ENCODE results near the gene GSTM3. TPM values are rescaled to one million over a fixed set of nuclear protein-coding genes. Genes with fewer than 3 reads are reported as not detected.

GSTM3 gene
- total and polyA plus RNA-seq, 2 experiments from 2014 or later, result 30.0 to 75.2 TPM

GRCh38 chr1:109771712-109772657, 31.1 kb upstream of the GSTM3 start:
- Histone ChIP-seq H3K79me2 (ENCODE audit: insufficient read depth) (no peaks in the 10 kb centered on the region), H2AFZ (no peak overlapping the region), H3K4me3 (no peak overlapping the region), H3K4me2 (ENCODE audit: unreplicated experiment) (no peak overlapping the region), H3K9ac (no peak overlapping the region), H4K20me1 (ENCODE audit: insufficient read depth) (no peaks in the 10 kb centered on the region), H3K36me3 (ENCODE audit: low read depth) (no peaks in the 10 kb centered on the region), H3K27ac (no peak overlapping the region), H3K9me2 (ENCODE audit: insufficient read depth) (no peaks in the 10 kb centered on the region), H3K4me1 (ENCODE audit: insufficient read depth) (0 out of 2 replicates have a peak, but pooled peaks cover 9% of the 10 kb centered on the region), H3K9me3 (ENCODE audit: low read depth) (no peaks in the 10 kb centered on the region), H3F3A (ENCODE audit: insufficient read depth) (no peaks in the 10 kb centered on the region; the same call in 1 of the 2 replicates), H3K27me3 (replicated peaks; ENCODE audit: insufficient read depth) (no peaks in the 10 kb centered on the region)
- WGBS, 2 experiments (ENCODE audit: low coverage in 1 of 2, low lambda C conversion rate in 2 of 2, missing lambda C conversion rate in 2 of 2), result 83 to 84% methylated on average over 10 of the region's 10 CpGs
- no peak for DNase-seq
- no peak for TF ChIP-seq EZH2 (IDR thresholded peaks at IDR 0.05; ENCODE audit: insufficient read depth, poor library complexity, severe bottlenecking)
- no peak for TF ChIP-seq EZH2phosphoT487 (IDR thresholded peaks at IDR 0.05; ENCODE audit: insufficient read depth, low read depth)
- in situ Hi-C loops (cut with MboI), result loop anchor here (5.0 kb wide), 2 partner anchors 215 to 225 kb away; partner anchors contain the start of gene GNAI3

DNA sequence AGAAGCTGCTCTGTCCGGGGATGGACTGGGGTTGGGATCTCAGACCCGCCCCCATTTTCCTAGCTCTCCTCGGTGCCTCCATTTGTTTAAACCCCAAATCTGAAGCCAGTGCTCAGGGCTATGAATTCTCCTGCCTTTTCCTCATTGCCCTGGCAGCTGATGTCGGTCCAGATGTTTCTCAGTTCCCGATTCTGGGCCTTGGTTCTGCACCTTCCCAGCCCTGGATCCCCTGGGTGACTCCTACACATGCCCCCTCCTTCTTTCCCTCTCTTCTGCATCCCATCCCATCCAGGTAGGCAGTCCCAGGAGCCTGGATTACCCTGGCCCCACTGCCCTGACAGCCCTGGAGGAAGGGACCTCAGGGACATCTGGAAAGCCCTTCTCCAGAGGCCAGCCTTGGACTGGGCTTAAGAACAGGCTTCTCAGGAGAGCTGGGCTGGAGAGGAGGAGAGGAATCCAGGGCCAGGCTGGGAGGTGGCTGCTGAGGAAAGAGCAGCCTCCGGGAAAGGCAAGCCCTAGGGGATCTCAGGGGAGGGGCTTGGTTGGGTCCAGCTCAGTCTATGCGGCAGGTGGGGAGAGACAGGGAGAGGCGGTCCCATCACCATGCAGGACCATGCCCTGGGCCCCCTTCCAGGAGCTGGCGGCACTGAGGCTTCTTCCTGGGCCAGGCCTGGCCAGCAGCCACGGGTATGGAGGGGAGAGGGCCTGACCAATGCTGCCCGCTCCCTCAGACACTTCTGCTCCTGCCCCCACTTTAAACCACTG, 29.7 kb upstream of the GSTM3 start:
- Histone ChIP-seq H3K9me2 (ENCODE audit: insufficient read depth) (no peaks in the 10 kb centered on the region), H3K36me3 (ENCODE audit: low read depth) (no peaks in the 10 kb centered on the region), H3K9ac (no peak overlapping the region), H4K20me1 (ENCODE audit: insufficient read depth) (no peaks in the 10 kb centered on the region), H3K4me2 (ENCODE audit: unreplicated experiment) (no peak overlapping the region), H3K9me3 (ENCODE audit: low read depth) (no peaks in the 10 kb centered on the region), H3K79me2 (ENCODE audit: insufficient read depth) (no peaks in the 10 kb centered on the region), H3K27me3 (replicated peaks; ENCODE audit: insufficient read depth) (no peaks in the 10 kb centered on the region; the same call in 1 of the 2 replicates), H3F3A (ENCODE audit: insufficient read depth) (no peaks in the 10 kb centered on the region; the same call in 1 of the 2 replicates), H2AFZ (no peak overlapping the region), H3K4me3 (no peak overlapping the region), H3K27ac (no peak overlapping the region), H3K4me1 (ENCODE audit: insufficient read depth) (0 out of 2 replicates have a peak, but pooled peaks cover 7% of the 10 kb centered on the region)
- TF ChIP-seq EZH2 (IDR thresholded peaks at IDR 0.05; ENCODE audit: insufficient read depth, poor library complexity, severe bottlenecking) (no peak), EZH2phosphoT487 (IDR thresholded peaks at IDR 0.05; ENCODE audit: insufficient read depth, low read depth) (no peak)
- DNase-seq, result no peak
- in situ Hi-C loops (cut with MboI), result loop anchor here (5.0 kb wide), 2 partner anchors 217 to 223 kb away; partner anchors contain the start of gene GNAI3
- 67 to 69% methylated on average over 11 of the region's 11 CpGs for WGBS, 2 experiments (ENCODE audit: low coverage in 1 of 2, low lambda C conversion rate in 2 of 2, missing lambda C conversion rate in 2 of 2)

DNA sequence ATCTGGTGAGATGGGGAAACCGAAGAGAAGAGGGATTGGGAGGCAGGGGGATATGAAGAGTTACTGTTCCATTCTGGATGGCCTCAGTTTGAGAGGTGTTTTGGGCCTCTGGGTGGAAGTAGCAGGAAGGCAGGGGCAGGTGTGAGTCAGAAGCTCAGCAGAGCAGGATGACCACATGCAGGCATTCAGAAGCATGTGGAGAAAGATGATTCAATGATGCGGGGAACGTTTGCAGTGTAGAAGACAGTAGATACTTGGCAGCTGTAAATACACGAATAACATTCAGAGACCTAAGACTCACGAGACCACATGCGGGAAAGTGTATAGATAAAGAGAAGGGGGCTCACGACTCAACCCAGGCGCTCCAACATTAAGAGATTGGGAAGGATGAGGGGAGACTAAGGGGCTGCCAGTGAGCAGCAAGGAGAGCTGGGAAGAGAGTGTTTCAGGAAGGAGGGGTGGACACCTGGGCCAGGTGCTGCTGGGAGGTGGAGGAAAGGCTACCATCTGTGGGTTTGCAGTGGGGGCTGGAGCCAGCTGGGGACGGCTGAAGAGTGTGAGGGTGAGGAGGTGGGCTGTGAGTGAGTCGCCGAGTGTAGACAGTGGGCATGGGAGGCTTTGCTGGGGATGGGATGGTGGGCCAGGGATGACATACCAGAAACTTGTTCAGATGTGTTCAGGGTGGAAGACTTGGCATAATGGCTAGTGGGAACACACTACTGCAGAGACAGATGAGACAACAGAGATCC, 28.7 kb upstream of the GSTM3 start:
- H2AFZ ChIP-seq, result no peak overlapping the region
- H3K27me3 ChIP-seq (replicated peaks; ENCODE audit: insufficient read depth), result no peaks in the 10 kb centered on the region; the same call in 1 of the 2 replicates
- H3K9me3 ChIP-seq (ENCODE audit: low read depth), result no peaks in the 10 kb centered on the region
- no peaks in the 10 kb centered on the region; the same call in 1 of the 2 replicates for H3F3A ChIP-seq (ENCODE audit: insufficient read depth)
- H3K4me2 ChIP-seq (ENCODE audit: unreplicated experiment), result no peak overlapping the region
- no peak overlapping the region for H3K27ac ChIP-seq
- 0 out of 2 replicates have a peak overlapping the region, but pooled peaks have one; percentile 9 for H3K9ac ChIP-seq
- H3K4me1 ChIP-seq (ENCODE audit: insufficient read depth), result no peaks in the 10 kb centered on the region
- in situ Hi-C loops (cut with MboI), result loop anchor here (5.0 kb wide), 2 partner anchors 218 to 222 kb away; partner anchors contain the start of gene GNAI3
- H3K4me3 ChIP-seq, result no peak overlapping the region
- DNase-seq, result peak; percentile 94
- H3K79me2 ChIP-seq (ENCODE audit: insufficient read depth), result no peaks in the 10 kb centered on the region
- 69 to 73% methylated on average over 11 of the region's 11 CpGs for WGBS, 2 experiments (ENCODE audit: low coverage in 1 of 2, low lambda C conversion rate in 2 of 2, missing lambda C conversion rate in 2 of 2)
- H3K36me3 ChIP-seq (ENCODE audit: low read depth), result no peaks in the 10 kb centered on the region
- no peaks in the 10 kb centered on the region for H3K9me2 ChIP-seq (ENCODE audit: insufficient read depth)
- H4K20me1 ChIP-seq (ENCODE audit: insufficient read depth), result no peaks in the 10 kb centered on the region
- TF ChIP-seq EZH2phosphoT487 (IDR thresholded peaks at IDR 0.05; ENCODE audit: insufficient read depth, low read depth), result no peak
